Measurements from ENCODE around the gene SCO2.
A peak's percentile ranks its signal among the peaks of the same experiment; 100 is the strongest.
"Not testable (repeated sequence)": the region's sequence is repeated elsewhere in the genome, so short reads cannot be mapped to it uniquely, and the experiment has no call there.

SCO2 gene

GRCh38 chr22:50530877-50531545, 5.6 kb upstream of the SCO2 start:
- peak; percentile 17 for DNase-seq

GRCh38 chr22:50530580-50530876, 5.1 kb upstream of the SCO2 start:
- DNase-seq, result no peak

- DNase-seq, result no peak
Measured at GRCh38 chr22:50529897-50530579, 4.6 kb upstream of the SCO2 start, which contains the start of gene TYMP. TSS of gene TYMP (minus strand) at chr22:50530012. CDS start at chr22:50529709, 303 bp downstream.

- DNase-seq, result no peak
Measured at GRCh38 chr22:50529416-50529896, 4.1 kb upstream of the SCO2 start.

- no peak for DNase-seq
Measured at GRCh38 chr22:50528682-50529415, 3.5 kb upstream of the SCO2 start.

GRCh38 chr22:50527921-50528681, 2.7 kb upstream of the SCO2 start:
- no peak for DNase-seq

GRCh38 chr22:50526834-50527801, 1.7 kb upstream of the SCO2 start:
- no peak for DNase-seq

GRCh38 chr22:50526108-50526833, 873 bp upstream of the SCO2 start:
- no peak for DNase-seq

- no peak for DNase-seq
Measured at GRCh38 chr22:50525858-50526107, 385 bp upstream of the SCO2 start.

- DNase-seq, result no peak
Measured at GRCh38 chr22:50524676-50525103, 708 bp downstream of the SCO2 start.

GRCh38 chr22:50523806-50524675, 1.4 kb downstream of the SCO2 start:
- DNase-seq, result no peak

GRCh38 chr22:50523458-50523805, 2.0 kb downstream of the SCO2 start:
- DNase-seq, result no peak

GRCh38 chr22:50522806-50523438, 2.5 kb downstream of the SCO2 start:
- no peak for DNase-seq

- DNase-seq, result no peak
Measured at GRCh38 chr22:50522208-50522805, 3.1 kb downstream of the SCO2 start.

GRCh38 chr22:50521710-50522109, 3.7 kb downstream of the SCO2 start:
- DNase-seq, result no peak

GRCh38 chr22:50520826-50521453, 4.5 kb downstream of the SCO2 start:
- no peak for DNase-seq

GRCh38 chr22:50520184-50520583, 5.2 kb downstream of the SCO2 start:
- DNase-seq, result not testable (repeated sequence)

GRCh38 chr22:50519151-50519550, 6.2 kb downstream of the SCO2 start:
- no peak for DNase-seq

- DNase-seq, result no peak
Measured at GRCh38 chr22:50518606-50519005, 6.8 kb downstream of the SCO2 start.

Measured in NCI-H1436 treated with DMSO at 0.1 percent for 48 hours (cell line).